IMR-90 (cell line): ENCODE data around the gene KCNJ3.

Experiments used
- BHLHE40 ChIP-seq: fragments of 150-350 bp; IDR thresholded peaks from 2 replicates; pipeline ENCODE4 v1.6.1; 2016; ENCODE audit warnings: mild to moderate bottlenecking, low read depth, low read length
- CEBPB ChIP-seq: IDR thresholded peaks from 2 replicates; pipeline ENCODE4 v1.6.1; 2012; ENCODE audit warnings: low read depth, low read length, improper control_type of control experiment
- CTCF ChIP-seq: conservative IDR thresholded peaks from 2 replicates; pipeline ENCODE4 v1.5.1; 2012; ENCODE audit warnings: mild to moderate bottlenecking, low read depth, low read length, improper control_type of control experiment
- ELK1 ChIP-seq: fragments of 150-350 bp; IDR thresholded peaks from 2 replicates; pipeline ENCODE4 v1.6.1; 2016; ENCODE audit warnings: low read depth, mild to moderate bottlenecking, low read length, moderate library complexity, borderline replicate concordance
- FOS ChIP-seq: fragments of 150-350 bp; IDR thresholded peaks from 2 replicates; pipeline ENCODE4 v1.6.1; 2016; ENCODE audit warnings: low read depth, low read length
- MAFK ChIP-seq: IDR thresholded peaks from 2 replicates; pipeline ENCODE4 v1.6.1; 2012; ENCODE audit warnings: low read depth, low read length, improper control_type of control experiment
- MAZ ChIP-seq: IDR thresholded peaks from 2 replicates; pipeline ENCODE4 v1.6.1; 2012; ENCODE audit warnings: low read depth, mild to moderate bottlenecking, low read length, improper control_type of control experiment, moderate library complexity, borderline replicate concordance
- MXI1 ChIP-seq: IDR thresholded peaks from 2 replicates; pipeline ENCODE4 v1.6.1; 2012; ENCODE audit warnings: low read depth, mild to moderate bottlenecking, low read length, moderate library complexity, borderline replicate concordance
- NFE2L2 ChIP-seq: fragments of 150-350 bp; IDR thresholded peaks from 2 replicates; pipeline ENCODE4 v1.6.1; 2016; ENCODE audit warnings: low read depth, mild to moderate bottlenecking, low read length
- POLR2A ChIP-seq: IDR thresholded peaks from 2 replicates; pipeline ENCODE4 v1.6.1; 2012; ENCODE audit warnings: mild to moderate bottlenecking, low read depth, low read length
- RAD21 ChIP-seq: IDR thresholded peaks from 2 replicates; pipeline ENCODE4 v1.6.1; 2012; ENCODE audit warnings: low read length, improper control_type of control experiment
- RFX5 ChIP-seq: IDR thresholded peaks from 2 replicates; pipeline ENCODE4 v1.8.0; 2012; ENCODE audit warnings: low read depth, mild to moderate bottlenecking, low read length, moderate library complexity
- SMC3 ChIP-seq: fragments of 150-350 bp; IDR thresholded peaks from 2 replicates; pipeline ENCODE4 v1.6.1; 2016; ENCODE audit warnings: low read depth, mild to moderate bottlenecking, antibody characterized with exemption, low read length, moderate library complexity
- USF2 ChIP-seq: fragments of 150-350 bp; IDR thresholded peaks from 2 replicates; pipeline ENCODE4 v1.6.1; 2017; ENCODE audit warnings: mild to moderate bottlenecking, antibody characterized with exemption, low read length, low read depth

GRCh38 chr2:154677401-154677800, 21.1 kb upstream of the KCNJ3 start:
- TF ChIP-seq CEBPB (no peak), CTCF (no peak), SMC3 (no peak), RAD21 (no peak), USF2 (no peak), RFX5 (no peak), FOS (no peak), POLR2A (no peak), MAFK (no peak), MXI1 (no peak), MAZ (no peak), ELK1 (no peak), NFE2L2 (no peak), BHLHE40 (no peak)
